Kidney epithelial cell (primary cell): ENCODE data around the gene BBX. TPM values are rescaled to one million over a fixed set of nuclear protein-coding genes. Genes with fewer than 3 reads are reported as not detected.

ENCODE experiments used
- DNase-seq: peaks from one replicate; pipeline ENCODE4 v3.0.0-alpha.2; 2010; ENCODE audit warnings: low read depth
- H3K27me3 ChIP-seq: 2 replicates; pipeline ENCODE4 v1.6.0; 2011; ENCODE audit warnings: low read length; ENCODE audit not compliant: control insufficient read depth, insufficient read depth
- H3K36me3 ChIP-seq: 2 replicates; pipeline ENCODE4 v1.5.1; 2011; ENCODE audit warnings: low read length; ENCODE audit not compliant: control insufficient read depth, insufficient read depth
- H3K4me3 ChIP-seq: 2 replicates; pipeline ENCODE4 v1.5.1; 2011; ENCODE audit warnings: low read depth, mild to moderate bottlenecking, control low read depth, low read length
- total RNA-seq: library from RNA; depleted of rRNA; stranded (reverse); fragments of >200 nt; gene quantifications from 2 replicates; pipeline ENCODE4 v1.2.3, GENCODE V29; 2015
- TF ChIP-seq, protein P1 (sequence below): IDR thresholded peaks from 2 replicates; pipeline ENCODE4 v1.5.1; 2011; ENCODE audit warnings: mild to moderate bottlenecking, moderate library complexity, low read length, control low read depth, inconsistent platforms; ENCODE audit not compliant: insufficient read depth, poor library complexity, severe bottlenecking

Gene BBX
- total RNA-seq, 1 donor from 2014 or later: 50.7 TPM

DNA sequence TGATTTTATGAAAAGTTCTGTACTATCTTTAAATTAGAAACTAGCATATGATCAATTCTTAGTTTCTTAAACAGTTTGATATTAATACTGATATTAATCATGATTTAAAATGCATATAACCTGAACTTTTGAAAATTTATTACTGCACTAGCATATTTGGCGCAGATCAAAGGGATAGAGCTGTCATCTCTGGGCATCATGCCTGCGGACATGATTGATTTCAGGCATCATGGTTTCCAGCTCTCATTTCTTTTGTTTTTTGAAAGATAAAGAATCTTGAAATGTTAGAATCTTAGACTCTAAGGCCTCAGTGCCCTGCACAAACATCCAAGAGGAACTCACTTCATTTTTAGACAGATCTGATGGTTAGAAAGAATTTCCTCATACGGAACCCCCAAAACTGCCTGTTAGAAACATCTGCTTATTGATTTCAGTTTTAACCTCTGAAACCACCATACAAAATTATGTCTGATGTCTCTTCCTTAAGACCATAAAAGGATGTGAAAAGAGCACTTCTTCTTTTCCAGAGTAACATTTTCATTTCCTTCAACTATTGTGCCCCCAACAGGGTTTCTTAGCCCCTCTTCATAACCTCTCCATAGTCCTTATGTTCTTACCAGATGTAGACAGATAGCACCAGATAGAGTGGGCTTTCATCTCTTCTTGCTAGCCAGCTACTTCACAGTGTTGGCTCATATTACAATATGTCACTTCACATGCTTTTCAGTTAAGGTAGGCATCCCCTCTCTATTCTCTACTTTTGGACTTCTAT, 110.8 kb downstream of the BBX start:
- Histone ChIP-seq H3K27me3 (no peaks in the 10 kb centered on the region), H3K36me3 (no peaks in the 10 kb centered on the region), H3K4me3 (no peak overlapping the region)
- TF ChIP-seq, protein P1, sequence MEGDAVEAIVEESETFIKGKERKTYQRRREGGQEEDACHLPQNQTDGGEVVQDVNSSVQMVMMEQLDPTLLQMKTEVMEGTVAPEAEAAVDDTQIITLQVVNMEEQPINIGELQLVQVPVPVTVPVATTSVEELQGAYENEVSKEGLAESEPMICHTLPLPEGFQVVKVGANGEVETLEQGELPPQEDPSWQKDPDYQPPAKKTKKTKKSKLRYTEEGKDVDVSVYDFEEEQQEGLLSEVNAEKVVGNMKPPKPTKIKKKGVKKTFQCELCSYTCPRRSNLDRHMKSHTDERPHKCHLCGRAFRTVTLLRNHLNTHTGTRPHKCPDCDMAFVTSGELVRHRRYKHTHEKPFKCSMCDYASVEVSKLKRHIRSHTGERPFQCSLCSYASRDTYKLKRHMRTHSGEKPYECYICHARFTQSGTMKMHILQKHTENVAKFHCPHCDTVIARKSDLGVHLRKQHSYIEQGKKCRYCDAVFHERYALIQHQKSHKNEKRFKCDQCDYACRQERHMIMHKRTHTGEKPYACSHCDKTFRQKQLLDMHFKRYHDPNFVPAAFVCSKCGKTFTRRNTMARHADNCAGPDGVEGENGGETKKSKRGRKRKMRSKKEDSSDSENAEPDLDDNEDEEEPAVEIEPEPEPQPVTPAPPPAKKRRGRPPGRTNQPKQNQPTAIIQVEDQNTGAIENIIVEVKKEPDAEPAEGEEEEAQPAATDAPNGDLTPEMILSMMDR: no peak
- no peak for DNase-seq

DNA sequence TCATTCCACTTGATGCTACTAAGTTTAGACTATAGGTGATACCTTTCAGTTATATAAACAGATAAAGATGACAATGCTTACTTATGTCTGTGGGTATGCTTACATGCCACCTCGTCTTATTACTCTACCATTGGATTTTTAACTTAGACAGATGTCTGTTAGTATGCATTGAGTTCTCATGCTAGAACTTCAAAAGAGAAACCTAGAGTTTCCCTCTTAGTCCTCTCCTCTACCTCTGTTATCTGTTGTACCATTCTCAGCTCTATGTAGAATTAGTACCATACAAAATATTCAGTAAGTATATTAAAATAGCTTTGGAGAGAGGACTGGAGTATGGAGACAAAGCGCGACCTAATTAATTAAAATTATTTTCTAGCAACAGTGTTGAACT, 111.3 kb downstream of the BBX start:
- Histone ChIP-seq H3K36me3 (no peaks in the 10 kb centered on the region), H3K27me3 (no peaks in the 10 kb centered on the region), H3K4me3 (no peak overlapping the region)
- TF ChIP-seq, protein P1: no peak
- no peak for DNase-seq

DNA sequence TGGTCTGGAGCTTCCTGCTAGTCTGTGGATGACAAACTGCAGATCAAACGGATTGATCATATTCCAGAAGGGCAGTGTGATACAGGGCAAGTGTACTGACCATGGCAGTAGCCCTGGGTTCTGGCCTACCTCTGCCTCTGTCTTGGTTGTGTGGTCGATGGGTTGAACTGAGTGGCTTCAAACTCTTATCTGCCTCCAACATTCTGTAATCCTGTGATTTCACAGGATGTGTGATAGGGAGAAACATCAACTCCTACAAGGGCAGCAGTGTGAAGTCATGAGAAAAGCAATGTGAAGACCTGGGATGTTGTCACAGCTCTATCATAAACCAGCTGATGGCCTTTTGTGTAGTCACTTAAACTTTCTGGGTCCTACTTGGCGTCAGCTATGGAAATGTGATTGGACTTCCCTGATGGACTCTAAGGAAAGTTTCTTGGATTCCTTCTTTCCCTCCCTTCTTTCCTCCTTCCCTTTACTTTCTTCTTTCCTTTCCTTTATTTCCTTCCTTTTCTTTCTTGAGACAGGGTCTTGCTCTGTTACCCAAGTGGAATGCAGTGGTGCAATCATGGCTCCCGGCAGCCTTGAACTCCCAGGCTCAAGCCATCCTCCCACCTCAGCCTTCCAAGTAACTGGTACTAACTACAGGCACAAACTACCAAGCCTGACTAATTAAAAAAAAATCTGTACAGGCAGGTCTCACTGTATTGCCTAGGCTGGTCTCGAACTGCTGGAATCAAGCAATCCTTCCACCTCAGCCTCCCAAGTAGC, 114.8 kb downstream of the BBX start:
- H3K4me3 ChIP-seq: no peak overlapping the region
- TF ChIP-seq, protein P1: no peak
- H3K36me3 ChIP-seq: no peaks in the 10 kb centered on the region
- DNase-seq: peak; percentile 29
- no peaks in the 10 kb centered on the region for H3K27me3 ChIP-seq

DNA sequence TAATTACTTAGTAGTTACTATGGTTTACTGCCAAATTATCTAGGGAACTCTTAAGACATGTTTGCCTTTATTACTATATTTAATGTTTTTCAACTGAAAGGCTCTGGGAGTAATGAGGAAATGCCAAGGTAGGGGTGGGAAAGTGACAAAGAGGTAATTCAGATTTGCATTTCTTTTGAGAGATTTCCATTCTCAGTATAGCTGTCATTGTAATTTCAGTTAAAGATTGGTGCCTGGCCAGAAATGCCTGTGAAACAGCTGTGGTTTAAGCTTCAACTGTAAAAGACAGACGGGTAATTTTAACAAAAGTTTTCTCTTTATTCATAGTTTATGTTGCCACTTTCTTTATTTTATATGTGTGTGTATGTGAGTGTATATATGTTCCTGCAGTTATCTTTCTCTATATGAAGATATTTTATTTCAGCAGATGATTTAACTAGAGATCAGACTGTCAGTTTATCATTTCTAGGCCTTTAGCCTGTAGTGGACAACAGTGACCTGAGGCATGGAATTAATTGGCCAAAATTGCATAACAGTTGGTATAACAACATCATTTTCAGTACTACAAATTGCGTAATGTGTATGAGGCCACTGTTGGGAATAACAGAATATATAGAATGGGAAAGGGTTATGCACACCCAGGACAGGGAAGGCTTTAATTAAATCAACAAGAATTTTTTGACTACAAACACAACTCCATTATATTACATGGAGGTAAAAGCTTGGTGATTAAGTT, 119.0 kb downstream of the BBX start:
- TF ChIP-seq, protein P1: no peak

DNA sequence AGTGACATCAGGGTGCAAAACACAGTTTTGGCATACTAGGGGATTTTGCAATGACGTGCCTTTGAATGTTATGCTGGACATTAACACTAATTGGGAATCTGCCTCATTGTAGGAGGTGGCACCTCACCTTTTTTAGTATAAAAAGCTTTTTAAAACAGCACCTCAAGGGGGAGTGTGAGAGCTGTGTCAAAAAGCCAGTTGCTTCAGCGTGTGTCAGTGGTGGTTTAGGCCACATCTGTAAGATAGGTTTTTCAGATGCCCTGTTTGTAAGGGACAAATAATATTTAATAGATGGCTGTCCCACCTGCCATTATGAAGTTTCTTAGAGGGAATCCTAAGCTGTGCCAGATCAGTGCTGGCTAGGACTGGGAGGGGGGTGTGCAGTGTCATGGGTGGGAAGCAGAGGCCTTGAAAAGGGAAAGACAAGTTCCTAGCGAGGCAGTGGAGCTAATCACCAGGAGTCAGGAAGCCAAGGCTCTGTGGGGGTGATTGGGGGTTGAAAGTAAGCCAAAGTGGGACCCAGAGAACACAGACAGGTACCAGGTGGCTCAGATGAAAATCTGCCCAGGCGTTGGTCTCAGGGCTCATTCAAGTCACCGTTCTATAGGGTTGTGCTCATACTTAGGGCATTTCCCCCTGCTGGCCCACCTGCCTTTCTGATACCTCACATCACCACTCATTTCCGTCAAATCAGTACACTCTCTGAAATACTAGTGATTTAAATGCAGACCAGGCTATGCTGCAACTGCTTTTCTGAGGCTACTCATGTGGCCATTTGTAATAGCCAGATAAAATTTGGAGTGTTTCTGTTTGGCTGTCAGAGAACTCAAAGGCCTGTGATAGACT, 120.5 kb downstream of the BBX start:
- Histone ChIP-seq H3K27me3 (no peaks in the 10 kb centered on the region), H3K36me3 (no peaks in the 10 kb centered on the region), H3K4me3 (no peak overlapping the region)
- DNase-seq: no peak
- TF ChIP-seq, protein P1: peak; percentile 26

More for the DNA sequence above, 119.0 kb downstream of the BBX start:
- no peaks in the 10 kb centered on the region for H3K36me3 ChIP-seq
- no peak for DNase-seq
- H3K4me3 ChIP-seq: no peak overlapping the region
- H3K27me3 ChIP-seq: no peaks in the 10 kb centered on the region
